Measurements from ENCODE around the gene THAP4.

- TF ChIP-seq NR2C2 (CRISPR knock-in tag; IDR thresholded peaks at IDR 0.05) (no peak), ZNF317 (CRISPR knock-in tag; IDR thresholded peaks at IDR 0.05; ENCODE audit: borderline replicate concordance, low read depth) (no peak), SP1 (CRISPR knock-in tag; conservative IDR thresholded peaks at IDR 0.05) (no peak), ZNF121 (CRISPR knock-in tag; IDR thresholded peaks at IDR 0.05) (no peak), FOXK1 (CRISPR knock-in tag; IDR thresholded peaks at IDR 0.05) (no peak), ZNF219 (CRISPR knock-in tag; IDR thresholded peaks at IDR 0.05; ENCODE audit: borderline replicate concordance) (no peak), HMGXB4 (CRISPR knock-in tag; IDR thresholded peaks at IDR 0.05) (no peak), RELA (CRISPR knock-in tag; IDR thresholded peaks at IDR 0.05; ENCODE audit: borderline replicate concordance) (no peak)
- TF ChIP-seq, protein P1, sequence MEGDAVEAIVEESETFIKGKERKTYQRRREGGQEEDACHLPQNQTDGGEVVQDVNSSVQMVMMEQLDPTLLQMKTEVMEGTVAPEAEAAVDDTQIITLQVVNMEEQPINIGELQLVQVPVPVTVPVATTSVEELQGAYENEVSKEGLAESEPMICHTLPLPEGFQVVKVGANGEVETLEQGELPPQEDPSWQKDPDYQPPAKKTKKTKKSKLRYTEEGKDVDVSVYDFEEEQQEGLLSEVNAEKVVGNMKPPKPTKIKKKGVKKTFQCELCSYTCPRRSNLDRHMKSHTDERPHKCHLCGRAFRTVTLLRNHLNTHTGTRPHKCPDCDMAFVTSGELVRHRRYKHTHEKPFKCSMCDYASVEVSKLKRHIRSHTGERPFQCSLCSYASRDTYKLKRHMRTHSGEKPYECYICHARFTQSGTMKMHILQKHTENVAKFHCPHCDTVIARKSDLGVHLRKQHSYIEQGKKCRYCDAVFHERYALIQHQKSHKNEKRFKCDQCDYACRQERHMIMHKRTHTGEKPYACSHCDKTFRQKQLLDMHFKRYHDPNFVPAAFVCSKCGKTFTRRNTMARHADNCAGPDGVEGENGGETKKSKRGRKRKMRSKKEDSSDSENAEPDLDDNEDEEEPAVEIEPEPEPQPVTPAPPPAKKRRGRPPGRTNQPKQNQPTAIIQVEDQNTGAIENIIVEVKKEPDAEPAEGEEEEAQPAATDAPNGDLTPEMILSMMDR (IDR thresholded peaks at IDR 0.05): no peak
- TF ChIP-seq, protein P2, sequence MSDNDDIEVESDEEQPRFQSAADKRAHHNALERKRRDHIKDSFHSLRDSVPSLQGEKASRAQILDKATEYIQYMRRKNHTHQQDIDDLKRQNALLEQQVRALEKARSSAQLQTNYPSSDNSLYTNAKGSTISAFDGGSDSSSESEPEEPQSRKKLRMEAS (CRISPR knock-in tag; IDR thresholded peaks at IDR 0.05): no peak
- TF ChIP-seq, protein P3, sequence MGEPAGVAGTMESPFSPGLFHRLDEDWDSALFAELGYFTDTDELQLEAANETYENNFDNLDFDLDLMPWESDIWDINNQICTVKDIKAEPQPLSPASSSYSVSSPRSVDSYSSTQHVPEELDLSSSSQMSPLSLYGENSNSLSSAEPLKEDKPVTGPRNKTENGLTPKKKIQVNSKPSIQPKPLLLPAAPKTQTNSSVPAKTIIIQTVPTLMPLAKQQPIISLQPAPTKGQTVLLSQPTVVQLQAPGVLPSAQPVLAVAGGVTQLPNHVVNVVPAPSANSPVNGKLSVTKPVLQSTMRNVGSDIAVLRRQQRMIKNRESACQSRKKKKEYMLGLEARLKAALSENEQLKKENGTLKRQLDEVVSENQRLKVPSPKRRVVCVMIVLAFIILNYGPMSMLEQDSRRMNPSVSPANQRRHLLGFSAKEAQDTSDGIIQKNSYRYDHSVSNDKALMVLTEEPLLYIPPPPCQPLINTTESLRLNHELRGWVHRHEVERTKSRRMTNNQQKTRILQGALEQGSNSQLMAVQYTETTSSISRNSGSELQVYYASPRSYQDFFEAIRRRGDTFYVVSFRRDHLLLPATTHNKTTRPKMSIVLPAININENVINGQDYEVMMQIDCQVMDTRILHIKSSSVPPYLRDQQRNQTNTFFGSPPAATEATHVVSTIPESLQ (CRISPR knock-in tag; IDR thresholded peaks at IDR 0.05): no peak
These were observed 15.8 kb upstream of the THAP4 start for GRCh38 chr2:241652722-241653121.

All from WTC11 (cell line).